Stimulated activated CD8-positive, alpha-beta memory T cell treated with anti-CD3 and anti-CD28 coated beads, Interleukin-2, amount 100 ng/mL, for 1 hour (primary cell): ENCODE results near the gene P2RY10.
"Not testable (repeated sequence)": the region's sequence is repeated elsewhere in the genome, so short reads cannot be mapped to it uniquely, and the experiment has no call there.

ENCODE experiments used
- DNase-seq, 2 donors: peaks; one replicate each; pipeline ENCODE4 v3.0.0-alpha.2; 2020; ENCODE audit warnings: low read depth in 2 of 2

The P2RY10 gene, protein sequence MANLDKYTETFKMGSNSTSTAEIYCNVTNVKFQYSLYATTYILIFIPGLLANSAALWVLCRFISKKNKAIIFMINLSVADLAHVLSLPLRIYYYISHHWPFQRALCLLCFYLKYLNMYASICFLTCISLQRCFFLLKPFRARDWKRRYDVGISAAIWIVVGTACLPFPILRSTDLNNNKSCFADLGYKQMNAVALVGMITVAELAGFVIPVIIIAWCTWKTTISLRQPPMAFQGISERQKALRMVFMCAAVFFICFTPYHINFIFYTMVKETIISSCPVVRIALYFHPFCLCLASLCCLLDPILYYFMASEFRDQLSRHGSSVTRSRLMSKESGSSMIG

DNA sequence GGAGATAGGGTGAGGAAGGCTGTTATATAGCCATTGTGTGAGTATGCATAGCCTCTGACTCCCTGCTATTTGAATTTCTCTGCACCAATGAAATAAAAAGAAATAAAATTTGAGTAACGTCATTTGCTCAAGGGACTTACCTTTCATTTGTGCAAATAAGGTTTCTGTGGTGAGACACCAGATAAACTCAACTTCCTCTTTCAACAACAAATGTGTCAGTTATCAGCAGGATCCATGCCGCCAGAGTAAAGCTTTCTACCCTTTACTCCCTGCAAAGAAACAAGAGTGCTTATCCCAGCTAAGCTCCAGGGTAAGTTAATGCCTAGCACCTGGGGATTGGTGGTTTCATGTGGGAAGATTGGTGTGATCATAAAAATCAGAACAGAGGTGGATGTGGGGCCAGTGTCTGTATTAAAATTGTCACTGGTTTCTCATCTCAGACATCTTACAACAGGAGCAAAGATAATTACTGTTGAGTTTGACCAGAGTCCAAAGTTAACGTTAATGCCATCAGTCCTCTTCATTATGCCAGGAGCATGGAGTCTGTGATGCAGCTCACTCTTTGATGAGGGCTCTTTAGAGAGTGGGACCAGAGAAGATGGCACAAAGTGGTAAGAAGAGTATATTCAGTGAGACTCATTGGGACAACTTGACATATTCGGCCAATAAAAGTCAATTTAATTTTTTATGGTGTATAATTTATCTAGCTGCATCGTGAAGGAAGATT, at the start of gene P2RY10:
Gene P2RY10, plus strand, starts transcription at position 206 of the 727 bp plus-strand sequence. CDS start 15,130 bp downstream, outside the sequence.
- no peak for DNase-seq

DNA sequence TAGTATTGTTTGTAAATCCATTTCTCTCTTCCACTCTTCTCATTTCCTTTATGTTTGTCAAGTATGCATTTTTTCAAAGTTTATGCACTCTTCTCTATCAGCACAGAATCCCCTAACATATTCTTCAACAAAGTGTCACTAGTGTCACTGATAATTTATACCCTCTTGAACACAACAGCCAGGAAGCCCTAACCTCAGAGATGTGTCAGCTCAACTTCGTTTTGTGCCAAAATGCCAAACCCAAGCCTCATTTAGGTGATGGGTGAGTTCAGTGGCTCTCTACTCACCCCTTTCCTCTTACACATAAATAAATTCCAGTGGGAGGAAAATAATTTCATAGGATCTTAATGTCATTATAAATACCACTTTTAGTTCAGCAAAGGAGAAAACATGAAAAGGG, 22.4 kb upstream of the P2RY10 start:
- no peak for DNase-seq

GRCh38 chrX:78923198-78924015, 21.8 kb upstream of the P2RY10 start:
- DNase-seq: no peak

DNA sequence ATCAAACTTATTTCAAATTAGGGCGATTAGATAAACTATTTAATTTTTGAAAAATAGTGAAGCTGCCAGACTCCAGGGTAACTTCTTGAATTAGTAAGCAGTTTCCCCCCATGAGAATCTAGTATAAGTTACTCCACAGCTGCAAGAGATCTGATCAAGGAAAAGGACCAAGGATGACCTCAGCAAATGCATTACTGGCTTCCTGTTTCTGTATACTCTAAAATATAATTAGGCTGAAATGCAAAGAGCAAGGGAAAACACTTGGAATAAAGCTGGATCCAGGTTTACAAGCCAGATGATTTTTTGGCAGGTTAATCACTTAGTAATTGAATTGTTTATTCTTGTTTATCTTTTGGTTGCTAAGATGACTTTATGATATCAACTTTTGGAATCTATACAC, 13.4 kb upstream of the P2RY10 start:
- DNase-seq: no peak

DNA sequence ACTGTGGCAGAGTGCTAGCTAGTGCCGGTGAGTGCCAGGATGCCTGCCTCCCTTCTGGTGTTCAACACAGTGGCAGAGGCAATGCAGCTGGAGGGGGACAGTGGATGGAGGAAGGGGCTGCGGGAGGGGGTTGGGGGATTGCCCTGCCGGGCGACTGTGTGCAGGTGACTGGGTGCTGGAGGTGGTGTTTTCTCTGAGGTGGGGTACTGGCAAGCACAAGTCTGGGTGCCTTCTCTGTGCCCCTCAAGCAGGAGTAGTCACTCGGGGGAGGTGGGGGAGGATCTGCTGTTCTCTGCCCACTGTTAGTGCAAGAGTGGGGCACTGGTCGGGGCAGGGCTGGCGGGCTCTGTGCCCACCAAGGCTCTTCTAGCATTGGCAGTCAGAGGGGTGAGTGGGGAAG, 10.3 kb upstream of the P2RY10 start:
- no peak for DNase-seq

DNA sequence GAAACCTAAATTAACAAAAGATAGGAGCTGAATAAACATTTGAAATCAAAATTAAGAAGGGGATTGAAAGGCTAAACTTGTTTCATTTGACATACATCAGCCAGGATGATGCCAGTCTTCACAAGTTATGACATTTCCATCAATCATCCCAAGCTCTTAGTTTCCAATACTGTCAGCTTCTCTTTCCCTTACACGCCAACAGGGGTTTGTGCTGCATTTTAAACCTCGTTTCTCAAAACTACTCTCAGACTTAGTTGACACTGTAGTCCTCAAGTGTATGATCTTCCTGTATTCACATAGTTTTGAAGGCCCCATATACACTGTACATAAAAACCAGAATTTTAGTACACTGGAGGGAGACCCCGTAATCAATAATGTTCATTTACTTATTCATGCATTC, 840 bp upstream of the P2RY10 start:
- DNase-seq: no peak

- no peak for DNase-seq
These were observed 1.2 kb downstream of the P2RY10 start for GRCh38 chrX:78946178-78946931.

DNA sequence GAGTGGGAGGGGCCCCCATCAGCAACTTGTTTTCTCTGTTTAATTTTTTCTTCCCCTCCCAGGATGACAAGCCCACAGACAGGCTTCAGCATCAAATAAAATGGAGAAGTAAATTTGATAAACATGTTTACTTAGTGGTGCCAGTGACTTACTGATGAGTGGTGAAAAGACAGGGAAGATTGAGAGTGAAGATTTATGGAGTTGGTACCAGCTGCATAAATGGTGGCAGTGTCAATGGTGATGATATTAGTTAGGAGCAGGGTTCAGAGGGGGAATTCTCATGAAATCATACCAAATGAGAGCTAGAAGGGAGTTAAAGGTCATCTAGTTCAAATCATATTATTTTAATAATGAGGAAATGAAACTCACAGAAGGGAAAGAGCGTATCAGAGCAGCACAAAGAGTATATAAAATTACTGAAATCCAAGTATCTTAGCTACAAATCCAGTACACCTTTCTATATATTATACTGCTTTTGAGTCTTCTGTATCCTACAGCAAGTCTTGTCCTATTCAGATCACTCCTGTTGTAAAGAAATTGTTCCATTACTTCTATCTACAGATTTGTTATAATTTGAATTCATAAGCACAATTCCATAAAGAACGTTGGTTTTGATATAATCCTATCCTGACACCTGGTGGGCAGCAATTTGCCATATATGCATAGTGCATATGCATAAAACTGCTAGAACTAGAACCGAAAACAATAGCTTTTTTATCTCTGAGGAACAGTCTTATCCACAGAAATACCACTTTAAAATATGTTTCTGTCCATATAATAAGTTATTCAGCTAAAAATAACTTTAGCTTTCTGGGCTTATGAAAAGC, 5.0 kb downstream of the P2RY10 start:
- DNase-seq: no peak

DNA sequence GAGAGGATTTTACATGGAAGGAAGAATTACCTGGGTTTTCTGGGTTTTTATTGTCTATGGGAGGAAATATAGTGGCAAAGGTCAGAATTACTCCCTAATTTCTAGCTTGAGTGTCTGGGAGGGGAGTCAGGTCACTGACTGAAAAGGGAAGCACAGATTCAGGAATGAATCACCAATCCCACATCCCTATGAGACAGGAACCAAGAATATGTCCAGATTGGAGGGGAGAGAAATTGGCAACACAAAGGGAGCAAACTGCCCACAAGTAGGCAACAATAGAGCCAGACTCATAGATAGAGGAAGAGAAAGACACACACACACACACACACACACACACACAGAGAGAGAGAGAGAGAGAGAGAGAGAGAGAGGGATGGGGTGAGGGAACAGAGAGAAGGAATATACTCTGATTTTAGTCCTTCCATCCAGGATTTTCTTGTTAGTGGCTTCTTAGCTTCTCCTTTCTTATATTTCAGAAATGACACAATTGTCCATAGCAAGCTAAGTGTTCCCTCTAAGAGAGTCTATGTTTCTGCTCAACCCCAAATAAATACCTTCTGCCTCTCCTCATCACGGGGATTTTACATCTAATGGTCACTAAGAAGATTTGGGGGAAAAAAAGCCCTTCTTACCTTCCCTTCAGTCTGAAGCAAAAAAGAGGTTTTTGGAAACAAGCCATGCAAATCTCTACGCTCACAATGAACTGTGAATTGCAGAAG, 12.0 kb downstream of the P2RY10 start:
- no peak for DNase-seq

DNA sequence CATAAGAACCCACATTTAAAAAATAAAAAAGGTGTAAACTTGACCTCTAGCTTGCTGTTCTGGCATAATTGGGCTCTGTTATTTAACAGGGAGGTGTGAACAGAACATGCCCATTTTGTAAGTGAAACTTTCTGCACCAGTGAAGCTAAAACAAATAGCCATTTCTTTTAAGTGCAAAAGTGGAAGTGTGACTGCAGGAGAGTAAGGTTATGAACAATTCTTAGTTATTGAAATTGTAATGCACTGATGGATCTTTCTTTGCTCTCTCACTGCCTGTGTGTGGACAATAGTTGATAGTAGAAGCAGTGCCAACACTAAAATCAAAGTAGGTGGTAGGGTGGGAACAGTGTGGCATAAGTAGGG, 12.6 kb downstream of the P2RY10 start:
- no peak for DNase-seq

GRCh38 chrX:78958419-78959116, 13.4 kb downstream of the P2RY10 start:
- DNase-seq: no peak

- no peak for DNase-seq
These were observed 15.7 kb downstream of the P2RY10 start for GRCh38 chrX:78960888-78961287.

GRCh38 chrX:78964598-78964997, 19.4 kb downstream of the P2RY10 start:
- DNase-seq: no peak

DNA sequence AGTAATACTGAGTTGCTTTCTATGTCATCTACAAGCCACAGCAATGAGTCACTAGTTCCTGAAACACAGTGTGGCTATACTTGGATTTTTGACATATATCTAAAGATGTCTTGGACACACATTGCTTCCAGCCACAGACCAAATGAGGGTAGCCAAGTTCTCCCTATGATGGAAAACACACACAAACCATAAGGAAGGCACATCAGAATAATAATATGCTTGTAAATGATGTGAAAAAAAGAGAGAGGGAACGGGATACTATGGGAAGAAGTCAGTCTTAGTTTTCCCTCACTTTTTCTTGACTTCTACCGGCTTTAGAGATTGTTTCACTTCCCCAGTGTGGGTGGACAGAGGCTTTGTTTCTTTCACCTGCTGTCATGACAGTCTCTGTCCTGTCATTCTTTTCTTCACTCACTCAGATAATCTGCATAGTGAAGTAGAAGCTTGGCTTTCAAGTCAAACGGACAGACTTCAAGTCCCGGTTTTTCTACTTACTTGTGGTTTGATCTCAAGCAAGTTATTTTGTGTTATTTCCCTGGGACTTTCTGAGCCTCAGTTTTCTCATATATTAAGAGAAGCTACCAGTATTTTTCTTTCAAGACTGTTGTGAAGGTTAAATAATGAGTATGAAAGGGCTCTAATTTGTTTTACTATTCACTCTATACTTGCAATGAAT, 34.7 kb downstream of the P2RY10 start:
- no peak for DNase-seq

GRCh38 chrX:78989349-78989748, 44.2 kb downstream of the P2RY10 start:
- no peak for DNase-seq

DNA sequence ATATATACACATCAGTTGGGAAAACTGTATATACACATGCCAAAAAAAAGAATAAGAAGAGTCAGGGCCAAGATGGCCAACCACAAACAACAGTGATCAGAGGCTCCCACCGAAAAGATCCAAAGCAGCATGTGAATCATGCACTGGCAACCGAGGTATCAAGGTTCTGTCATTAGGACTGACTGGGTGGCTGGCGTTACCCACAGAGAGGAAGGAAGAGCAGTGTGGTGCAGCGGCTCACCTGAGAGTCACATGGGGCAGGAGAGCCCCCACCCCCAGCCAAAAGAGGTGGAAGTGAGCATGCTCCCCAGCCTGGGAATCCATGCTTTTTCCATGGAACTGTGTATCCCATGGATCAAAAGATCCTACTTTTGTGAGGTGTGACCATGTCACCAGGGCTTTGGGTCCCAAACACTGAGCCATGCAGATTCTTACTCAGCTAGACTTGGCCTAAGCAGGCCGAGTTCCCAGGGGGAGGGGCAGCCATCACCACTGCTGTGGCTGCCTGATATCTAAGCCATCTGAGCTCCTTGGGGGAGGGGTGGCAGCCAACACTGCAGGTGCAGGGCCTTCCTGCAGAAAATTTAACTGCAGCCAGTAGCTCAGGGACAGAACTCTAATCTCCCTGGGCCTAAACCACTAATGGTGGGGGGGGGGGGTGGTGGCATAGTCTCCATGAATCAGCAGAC, 52.8 kb downstream of the P2RY10 start:
- DNase-seq: no peak

- DNase-seq: not testable (repeated sequence)
These were observed 62.3 kb downstream of the P2RY10 start for GRCh38 chrX:79007540-79007939.
